ENCODE results near the gene MFSD6L. TPM values are rescaled to one million over a fixed set of nuclear protein-coding genes. Genes with fewer than 3 reads are reported as not detected.

The MFSD6L gene
- total RNA-seq, 1 experiment from 2014 or later: 4.0 TPM

GRCh38 chr17:8753976-8754440 lies 45.2 kb downstream of the MFSD6L start:
- H3K4me1 Mint-ChIP-seq: peaks cover 15% of the 10 kb centered on the region
- no peaks in the 10 kb centered on the region for H3K36me3 Mint-ChIP-seq
- ATAC-seq (peak; percentile 69; the same call in 1 of the 2 replicates), DNase-seq (ENCODE audit: low spot score) (no peak)
- no peak overlapping the region for H3K27ac Mint-ChIP-seq
- POLR2A ChIA-PET: no interaction called here
- no peak overlapping the region for H3K4me3 Mint-ChIP-seq
- H3K9me3 Mint-ChIP-seq: 0 out of 2 replicates have a peak, but pooled peaks cover 11% of the 10 kb centered on the region
- peaks cover 7% of the 10 kb centered on the region for H3K27me3 Mint-ChIP-seq (ENCODE audit: low read depth)
- CTCF ChIA-PET: interaction anchor here (1.5 to 6.8 kb wide), 3 partner anchors 8 to 344 kb away, joined by 3 to 65 read pairs (median 12); no protein-coding TSS in a partner anchor
- no peak for TF ChIP-seq JUN (CRISPR knock-in tag; IDR thresholded peaks at IDR 0.05)
- TF ChIP-seq E2F4 (CRISPR knock-in tag; IDR thresholded peaks at IDR 0.05; ENCODE audit: borderline replicate concordance, low read depth): no peak
- TF ChIP-seq KAT7 (CRISPR knock-in tag; IDR thresholded peaks at IDR 0.05; ENCODE audit: borderline replicate concordance): no peak
- no peak for TF ChIP-seq EMX1 (CRISPR knock-in tag; IDR thresholded peaks at IDR 0.05)
- no peak for TF ChIP-seq PRRX2 (CRISPR knock-in tag; IDR thresholded peaks at IDR 0.05)
- no peak for TF ChIP-seq E2F5 (CRISPR knock-in tag; IDR thresholded peaks at IDR 0.05)
- TF ChIP-seq NR1H2 (CRISPR knock-in tag; IDR thresholded peaks at IDR 0.05): no peak
- no peak for TF ChIP-seq ZNF425 (CRISPR knock-in tag; conservative IDR thresholded peaks at IDR 0.05)
- TF ChIP-seq AR (CRISPR knock-in tag; IDR thresholded peaks at IDR 0.05): no peak
- TF ChIP-seq ZNF423 (CRISPR knock-in tag; IDR thresholded peaks at IDR 0.05): no peak

- no peak for TF ChIP-seq TEAD4 (CRISPR knock-in tag; IDR thresholded peaks at IDR 0.05)
- no peak for TF ChIP-seq CREM (CRISPR knock-in tag; IDR thresholded peaks at IDR 0.05)
- no peak for TF ChIP-seq NFE2L1 (CRISPR knock-in tag; IDR thresholded peaks at IDR 0.05)
- no peak for TF ChIP-seq JUN (CRISPR knock-in tag; IDR thresholded peaks at IDR 0.05)
- TF ChIP-seq NR2C2 (CRISPR knock-in tag; IDR thresholded peaks at IDR 0.05): no peak
- no peak for TF ChIP-seq USF2 (CRISPR knock-in tag; IDR thresholded peaks at IDR 0.05)
- TF ChIP-seq ERG (CRISPR knock-in tag; IDR thresholded peaks at IDR 0.05): no peak
- no peak for TF ChIP-seq ZNF396 (CRISPR knock-in tag; IDR thresholded peaks at IDR 0.05; ENCODE audit: borderline replicate concordance)
- no peak for TF ChIP-seq NR1H2 (CRISPR knock-in tag; IDR thresholded peaks at IDR 0.05)
- TF ChIP-seq EMX1 (CRISPR knock-in tag; IDR thresholded peaks at IDR 0.05): no peak
- TF ChIP-seq AR (CRISPR knock-in tag; IDR thresholded peaks at IDR 0.05): no peak
- TF ChIP-seq NFYB (CRISPR knock-in tag; conservative IDR thresholded peaks at IDR 0.05; ENCODE audit: low read depth): no peak
- peaks cover 7% of the 10 kb centered on the region for H3K27me3 Mint-ChIP-seq (ENCODE audit: low read depth)
- no peak overlapping the region for H3K27ac Mint-ChIP-seq
- no peak for DNase-seq (ENCODE audit: low spot score)
- H3K36me3 Mint-ChIP-seq: no peaks in the 10 kb centered on the region
- no peak for ATAC-seq
- H3K9me3 Mint-ChIP-seq: 0 out of 2 replicates have a peak, but pooled peaks cover 10% of the 10 kb centered on the region
- ChIA-PET CTCF (interaction anchor here (0.9 to 6.8 kb wide), 5 partner anchors 32 to 141 kb away, joined by 3 to 65 read pairs (median 7); partner anchors contain the start of gene MYH10), POLR2A (no interaction called here)
- no peak overlapping the region for H3K4me3 Mint-ChIP-seq
- H3K4me1 Mint-ChIP-seq: peaks cover 15% of the 10 kb centered on the region
Observed at GRCh38 chr17:8753136-8753975, 45.8 kb downstream of the MFSD6L start.

All from WTC11 (cell line).